A549 (cell line): Measurements from ENCODE around the gene PRKG1. TPM values are rescaled to one million over a fixed set of nuclear protein-coding genes. Genes with fewer than 3 reads are reported as not detected.

ENCODE experiments used
- BHLHE40 ChIP-seq: IDR thresholded peaks from 2 replicates; pipeline ENCODE4 v1.6.1; 2012; ENCODE audit warnings: low read depth, low read length, inconsistent platforms
- CHD4 ChIP-seq: fragments of 200-600 bp; sonication (generic); IDR thresholded peaks from 2 replicates; pipeline ENCODE4 v1.6.1; 2016; ENCODE audit warnings: antibody characterized with exemption, mild to moderate bottlenecking, borderline replicate concordance
- FOSL2 ChIP-seq, 2 experiments: fragments of 450-650 bp in 1 of 2; fragments of >200 bp in 1 of 2; sonication (Bioruptor Twin) in 1 of 2; formaldehyde crosslinking; IDR thresholded peaks; 2 replicates each; pipeline versions ENCODE4 v1.5.0 to v1.6.1; 2016 to 2020; ENCODE audit warnings: mild to moderate bottlenecking in 1 of 2, moderate library complexity in 1 of 2
- HEYL ChIP-seq: fragments of 250-450 bp; sonication (Bioruptor Pico); IDR thresholded peaks from 2 replicates; pipeline ENCODE4 v1.8.0; 2021; ENCODE audit warnings: mild to moderate bottlenecking, moderate library complexity
- HOXB5 ChIP-seq: fragments of 250-450 bp; sonication (Bioruptor Pico); IDR thresholded peaks from 2 replicates; pipeline ENCODE4 v1.5.0; 2020; ENCODE audit warnings: mild to moderate bottlenecking, moderate library complexity
- MAZ ChIP-seq: fragments of 150-350 bp; IDR thresholded peaks from 2 replicates; pipeline ENCODE4 v1.6.1; 2014; ENCODE audit warnings: antibody characterized with exemption, low read depth, low read length, borderline replicate concordance
- MYC ChIP-seq: IDR thresholded peaks from 2 replicates; pipeline ENCODE4 v1.6.1; 2012; ENCODE audit warnings: mild to moderate bottlenecking, inconsistent platforms, low read length, improper control_type of control experiment, borderline replicate concordance
- NR3C1 ChIP-seq: fragments of >200 bp; sonication (Bioruptor Twin); formaldehyde crosslinking; IDR thresholded peaks from 3 replicates; pipeline ENCODE4 v1.6.1; 2017
- POLR2A ChIP-seq: IDR thresholded peaks from 2 replicates; pipeline ENCODE4 v1.6.1; 2012; ENCODE audit warnings: mild to moderate bottlenecking, low read length
- POLR2AphosphoS2 ChIP-seq: conservative IDR thresholded peaks from 2 replicates; pipeline ENCODE4 v1.6.1; 2012; ENCODE audit warnings: low read length, improper control_type of control experiment, inconsistent platforms
- RFX5 ChIP-seq: fragments of 450-650 bp; IDR thresholded peaks from 2 replicates; pipeline ENCODE4 v1.7.1; 2014; ENCODE audit warnings: antibody characterized with exemption, mild to moderate bottlenecking, moderate library complexity
- TP53 ChIP-seq: fragments of 250-450 bp; sonication (Bioruptor Pico); IDR thresholded peaks from 2 replicates; pipeline ENCODE4 v1.5.0; 2021; ENCODE audit warnings: mild to moderate bottlenecking, moderate library complexity
- ZFP36 ChIP-seq: fragments of 450-650 bp; IDR thresholded peaks from 2 replicates; pipeline ENCODE4 v1.6.1; 2014; ENCODE audit warnings: borderline replicate concordance; ENCODE audit not compliant: partially characterized antibody
- ZNF302 ChIP-seq: fragments of 250-450 bp; sonication (Bioruptor Pico); IDR thresholded peaks from 2 replicates; pipeline ENCODE4 v1.9.0; 2021; ENCODE audit warnings: inconsistent platforms, mild to moderate bottlenecking, moderate library complexity
- polyA plus RNA-seq, 4 experiments: library from polyadenylated mRNA; depleted of rRNA in 3 of 4; stranded (reverse); fragments of >200 nt; fragmentation: RNase III in 1 of 4; extraction: RNeasy Plus Mini Kit Qiagen cat#74134 plus additional on column Dnase treatment in 1 of 4; gene quantifications; 2 replicates in 3 of 4; 3 replicates in 1 of 4; pipeline ENCODE4 v1.2.3, GENCODE V29; 2011 to 2017
- TF ChIP-seq, protein P1 (sequence below): fragments of 200-600 bp; sonication (generic); IDR thresholded peaks from 2 replicates; pipeline ENCODE4 v1.6.1; 2016; ENCODE audit warnings: antibody characterized with exemption, mild to moderate bottlenecking, moderate library complexity
- TF ChIP-seq, protein P2 (sequence below): fragments of 250-450 bp; sonication (Bioruptor Pico); IDR thresholded peaks from 2 replicates; pipeline ENCODE4 v1.5.0; 2020; ENCODE audit warnings: low read depth, mild to moderate bottlenecking, moderate library complexity
- TF ChIP-seq, protein P3 (sequence below): fragments of 250-450 bp; sonication (Bioruptor Pico); IDR thresholded peaks from 2 replicates; pipeline ENCODE4 v1.5.0; 2021; ENCODE audit warnings: mild to moderate bottlenecking, moderate library complexity, borderline replicate concordance
- TF ChIP-seq, protein P4 (sequence below): fragments of >200 bp; sonication (Bioruptor Twin); formaldehyde crosslinking; IDR thresholded peaks from 3 replicates; pipeline ENCODE4 v1.5.1; 2016
- TF ChIP-seq, protein P5 (sequence below): IDR thresholded peaks from 2 replicates; pipeline ENCODE4 v1.6.1; 2012

Gene PRKG1
- polyA plus RNA-seq, 2 of the 4 experiments (the other 2 are of a cell fraction): not detected

DNA sequence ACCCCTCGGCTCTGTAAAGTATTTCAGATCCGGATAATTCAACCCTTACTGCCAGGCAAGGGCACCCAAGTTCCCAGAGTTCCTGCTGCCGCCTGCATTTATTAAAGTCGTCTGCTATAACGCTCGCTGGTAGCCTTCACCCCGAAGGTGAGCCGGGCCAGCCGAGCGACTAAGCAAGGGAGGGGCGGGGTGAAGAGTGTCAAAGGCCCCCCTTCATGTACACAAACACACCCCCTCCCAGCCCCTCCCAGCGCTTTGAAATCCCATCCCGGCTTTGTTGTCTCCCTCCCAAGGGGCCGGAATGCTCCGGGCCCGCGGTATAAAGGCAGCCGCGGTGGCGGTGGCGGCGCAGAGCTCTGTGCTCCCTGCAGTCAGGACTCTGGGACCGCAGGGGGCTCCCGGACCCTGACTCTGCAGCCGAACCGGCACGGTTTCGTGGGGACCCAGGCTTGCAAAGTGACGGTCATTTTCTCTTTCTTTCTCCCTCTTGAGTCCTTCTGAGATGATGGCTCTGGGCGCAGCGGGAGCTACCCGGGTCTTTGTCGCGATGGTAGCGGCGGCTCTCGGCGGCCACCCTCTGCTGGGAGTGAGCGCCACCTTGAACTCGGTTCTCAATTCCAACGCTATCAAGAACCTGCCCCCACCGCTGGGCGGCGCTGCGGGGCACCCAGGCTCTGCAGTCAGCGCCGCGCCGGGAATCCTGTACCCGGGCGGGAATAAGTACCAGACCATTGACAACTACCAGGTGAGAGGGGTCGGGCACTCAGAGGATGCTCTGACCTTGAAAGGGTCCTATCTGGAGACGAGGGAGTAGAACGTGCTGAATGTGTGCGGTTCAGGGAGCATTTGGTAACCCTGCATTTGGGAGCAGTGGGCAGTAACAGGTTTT is 1239.9 kb downstream of the PRKG1 start, which contains the start of gene DKK1 (continued):
- TF ChIP-seq, protein P1, sequence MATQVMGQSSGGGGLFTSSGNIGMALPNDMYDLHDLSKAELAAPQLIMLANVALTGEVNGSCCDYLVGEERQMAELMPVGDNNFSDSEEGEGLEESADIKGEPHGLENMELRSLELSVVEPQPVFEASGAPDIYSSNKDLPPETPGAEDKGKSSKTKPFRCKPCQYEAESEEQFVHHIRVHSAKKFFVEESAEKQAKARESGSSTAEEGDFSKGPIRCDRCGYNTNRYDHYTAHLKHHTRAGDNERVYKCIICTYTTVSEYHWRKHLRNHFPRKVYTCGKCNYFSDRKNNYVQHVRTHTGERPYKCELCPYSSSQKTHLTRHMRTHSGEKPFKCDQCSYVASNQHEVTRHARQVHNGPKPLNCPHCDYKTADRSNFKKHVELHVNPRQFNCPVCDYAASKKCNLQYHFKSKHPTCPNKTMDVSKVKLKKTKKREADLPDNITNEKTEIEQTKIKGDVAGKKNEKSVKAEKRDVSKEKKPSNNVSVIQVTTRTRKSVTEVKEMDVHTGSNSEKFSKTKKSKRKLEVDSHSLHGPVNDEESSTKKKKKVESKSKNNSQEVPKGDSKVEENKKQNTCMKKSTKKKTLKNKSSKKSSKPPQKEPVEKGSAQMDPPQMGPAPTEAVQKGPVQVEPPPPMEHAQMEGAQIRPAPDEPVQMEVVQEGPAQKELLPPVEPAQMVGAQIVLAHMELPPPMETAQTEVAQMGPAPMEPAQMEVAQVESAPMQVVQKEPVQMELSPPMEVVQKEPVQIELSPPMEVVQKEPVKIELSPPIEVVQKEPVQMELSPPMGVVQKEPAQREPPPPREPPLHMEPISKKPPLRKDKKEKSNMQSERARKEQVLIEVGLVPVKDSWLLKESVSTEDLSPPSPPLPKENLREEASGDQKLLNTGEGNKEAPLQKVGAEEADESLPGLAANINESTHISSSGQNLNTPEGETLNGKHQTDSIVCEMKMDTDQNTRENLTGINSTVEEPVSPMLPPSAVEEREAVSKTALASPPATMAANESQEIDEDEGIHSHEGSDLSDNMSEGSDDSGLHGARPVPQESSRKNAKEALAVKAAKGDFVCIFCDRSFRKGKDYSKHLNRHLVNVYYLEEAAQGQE: peak; percentile 52
- TF ChIP-seq ZFP36 (no peak), TP53 (CRISPR knock-in tag) (no peak), BHLHE40 (no peak), HOXB5 (CRISPR knock-in tag) (no peak), MAZ (peak; percentile 50; the same call in 1 of the 2 replicates), POLR2AphosphoS2 (no peak), NR3C1 (no peak), FOSL2 (IDR thresholded peaks at IDR 0.05) (no peak), FOSL2 (CRISPR knock-in tag; IDR thresholded peaks at IDR 0.05) (no peak; the same call in 1 of the 2 replicates), HEYL (no peak), RFX5 (no peak), ZNF302 (CRISPR knock-in tag) (no peak), CHD4 (no peak), MYC (no peak), POLR2A (peak; percentile 100)
- TF ChIP-seq, protein P2, sequence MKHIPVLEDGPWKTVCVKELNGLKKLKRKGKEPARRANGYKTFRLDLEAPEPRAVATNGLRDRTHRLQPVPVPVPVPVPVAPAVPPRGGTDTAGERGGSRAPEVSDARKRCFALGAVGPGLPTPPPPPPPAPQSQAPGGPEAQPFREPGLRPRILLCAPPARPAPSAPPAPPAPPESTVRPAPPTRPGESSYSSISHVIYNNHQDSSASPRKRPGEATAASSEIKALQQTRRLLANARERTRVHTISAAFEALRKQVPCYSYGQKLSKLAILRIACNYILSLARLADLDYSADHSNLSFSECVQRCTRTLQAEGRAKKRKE (CRISPR knock-in tag): no peak
- TF ChIP-seq, protein P3, sequence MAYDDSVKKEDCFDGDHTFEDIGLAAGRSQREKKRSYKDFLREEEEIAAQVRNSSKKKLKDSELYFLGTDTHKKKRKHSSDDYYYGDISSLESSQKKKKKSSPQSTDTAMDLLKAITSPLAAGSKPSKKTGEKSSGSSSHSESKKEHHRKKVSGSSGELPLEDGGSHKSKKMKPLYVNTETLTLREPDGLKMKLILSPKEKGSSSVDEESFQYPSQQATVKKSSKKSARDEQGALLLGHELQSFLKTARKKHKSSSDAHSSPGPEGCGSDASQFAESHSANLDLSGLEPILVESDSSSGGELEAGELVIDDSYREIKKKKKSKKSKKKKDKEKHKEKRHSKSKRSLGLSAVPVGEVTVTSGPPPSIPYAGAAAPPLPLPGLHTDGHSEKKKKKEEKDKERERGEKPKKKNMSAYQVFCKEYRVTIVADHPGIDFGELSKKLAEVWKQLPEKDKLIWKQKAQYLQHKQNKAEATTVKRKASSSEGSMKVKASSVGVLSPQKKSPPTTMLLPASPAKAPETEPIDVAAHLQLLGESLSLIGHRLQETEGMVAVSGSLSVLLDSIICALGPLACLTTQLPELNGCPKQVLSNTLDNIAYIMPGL (CRISPR knock-in tag): no peak
- TF ChIP-seq, protein P4, sequence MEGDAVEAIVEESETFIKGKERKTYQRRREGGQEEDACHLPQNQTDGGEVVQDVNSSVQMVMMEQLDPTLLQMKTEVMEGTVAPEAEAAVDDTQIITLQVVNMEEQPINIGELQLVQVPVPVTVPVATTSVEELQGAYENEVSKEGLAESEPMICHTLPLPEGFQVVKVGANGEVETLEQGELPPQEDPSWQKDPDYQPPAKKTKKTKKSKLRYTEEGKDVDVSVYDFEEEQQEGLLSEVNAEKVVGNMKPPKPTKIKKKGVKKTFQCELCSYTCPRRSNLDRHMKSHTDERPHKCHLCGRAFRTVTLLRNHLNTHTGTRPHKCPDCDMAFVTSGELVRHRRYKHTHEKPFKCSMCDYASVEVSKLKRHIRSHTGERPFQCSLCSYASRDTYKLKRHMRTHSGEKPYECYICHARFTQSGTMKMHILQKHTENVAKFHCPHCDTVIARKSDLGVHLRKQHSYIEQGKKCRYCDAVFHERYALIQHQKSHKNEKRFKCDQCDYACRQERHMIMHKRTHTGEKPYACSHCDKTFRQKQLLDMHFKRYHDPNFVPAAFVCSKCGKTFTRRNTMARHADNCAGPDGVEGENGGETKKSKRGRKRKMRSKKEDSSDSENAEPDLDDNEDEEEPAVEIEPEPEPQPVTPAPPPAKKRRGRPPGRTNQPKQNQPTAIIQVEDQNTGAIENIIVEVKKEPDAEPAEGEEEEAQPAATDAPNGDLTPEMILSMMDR: peak; percentile 95
- TF ChIP-seq, protein P5, sequence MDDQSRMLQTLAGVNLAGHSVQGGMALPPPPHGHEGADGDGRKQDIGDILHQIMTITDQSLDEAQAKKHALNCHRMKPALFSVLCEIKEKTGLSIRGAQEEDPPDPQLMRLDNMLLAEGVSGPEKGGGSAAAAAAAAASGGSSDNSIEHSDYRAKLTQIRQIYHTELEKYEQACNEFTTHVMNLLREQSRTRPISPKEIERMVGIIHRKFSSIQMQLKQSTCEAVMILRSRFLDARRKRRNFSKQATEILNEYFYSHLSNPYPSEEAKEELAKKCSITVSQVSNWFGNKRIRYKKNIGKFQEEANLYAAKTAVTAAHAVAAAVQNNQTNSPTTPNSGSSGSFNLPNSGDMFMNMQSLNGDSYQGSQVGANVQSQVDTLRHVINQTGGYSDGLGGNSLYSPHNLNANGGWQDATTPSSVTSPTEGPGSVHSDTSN: peak; percentile 35
